Stimulated activated CD4-positive, alpha-beta T cell treated with anti-CD3 and anti-CD28 coated beads, TNF-alpha, amount 100 ng/mL, for 24 hours (primary cell): ENCODE results near the gene ATXN1.

ENCODE experiments used
- DNase-seq, 3 experiments: peaks; one replicate each; pipeline ENCODE4 v3.0.0-alpha.2; 2020; ENCODE audit warnings: low read depth in 3 of 3

Gene ATXN1

DNA sequence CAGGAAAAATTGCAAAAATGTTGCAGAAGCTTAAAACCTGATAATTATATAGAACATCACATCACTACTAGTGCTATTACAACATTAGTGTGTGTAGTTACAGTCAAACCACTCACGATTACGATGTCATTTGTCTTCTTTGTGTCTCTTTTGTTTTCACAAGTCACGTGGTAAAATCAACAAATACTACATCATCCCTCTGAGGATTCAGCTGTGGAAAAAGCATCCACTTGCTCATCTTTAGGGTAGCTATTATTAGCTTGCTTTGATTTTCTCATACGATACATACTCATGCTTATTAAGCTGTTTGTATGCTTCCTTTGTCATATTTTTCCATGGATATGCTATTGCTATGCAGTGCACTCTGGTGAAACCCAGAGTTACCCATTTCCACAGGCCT, 22.2 kb upstream of the ATXN1 start:
- no peak for DNase-seq

DNA sequence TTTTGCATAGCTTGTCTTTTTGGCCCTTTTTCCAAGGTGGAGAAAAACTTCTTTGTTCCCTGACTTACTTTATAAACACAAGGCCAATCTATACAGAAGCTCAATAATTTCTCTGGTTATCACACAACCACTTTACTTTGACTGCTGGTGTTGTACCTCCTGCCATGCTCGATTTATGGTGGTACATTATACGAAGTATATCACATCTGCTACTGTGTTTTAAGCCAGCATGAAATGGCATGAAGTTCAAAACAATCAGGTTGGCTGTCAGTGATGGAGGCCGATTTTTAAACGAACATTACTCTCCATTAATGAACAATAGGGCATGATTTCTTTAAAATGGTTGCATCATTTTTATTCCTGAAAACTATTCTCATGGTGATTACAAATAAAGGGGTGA, 21.0 kb upstream of the ATXN1 start:
- DNase-seq, result no peak

DNA sequence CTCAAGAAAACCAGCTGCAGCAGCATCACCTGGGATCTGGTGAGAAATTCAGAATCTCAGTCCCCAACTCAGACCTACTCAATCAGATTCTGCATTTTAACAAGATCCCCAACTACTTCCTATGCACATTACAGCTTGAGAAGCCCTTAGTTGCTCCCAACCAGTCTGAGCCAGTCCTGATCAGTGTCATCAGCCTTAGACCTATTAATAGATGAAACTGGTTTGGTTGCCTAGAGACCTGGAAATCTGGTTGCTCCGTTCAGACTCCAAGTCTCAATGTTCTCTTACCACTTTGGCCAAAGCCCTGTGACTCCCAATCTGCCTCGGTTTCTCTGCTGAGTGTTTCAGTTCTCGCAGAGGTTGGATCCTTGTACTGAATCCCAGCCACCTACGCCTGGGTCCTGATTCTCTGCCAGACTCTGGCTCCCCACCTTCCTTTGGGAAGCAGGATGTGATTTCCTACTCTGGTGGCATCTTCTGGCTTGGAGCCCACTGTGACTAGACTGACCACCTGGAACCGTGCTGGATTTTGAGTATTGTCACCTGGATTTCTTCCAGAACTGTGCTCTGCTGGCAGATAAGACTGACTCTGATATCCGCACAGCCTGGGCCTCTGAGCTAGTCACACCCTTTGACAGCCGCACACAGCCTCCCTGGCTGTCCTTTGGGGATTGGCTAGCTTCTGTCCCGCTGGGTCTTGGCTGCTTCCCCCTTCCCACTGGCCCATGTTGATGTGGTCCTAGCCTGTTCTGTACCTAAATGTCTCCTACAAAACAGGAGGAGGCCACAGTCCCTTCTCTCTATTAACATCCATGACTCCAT, 20.3 kb upstream of the ATXN1 start:
- no peak for DNase-seq

DNA sequence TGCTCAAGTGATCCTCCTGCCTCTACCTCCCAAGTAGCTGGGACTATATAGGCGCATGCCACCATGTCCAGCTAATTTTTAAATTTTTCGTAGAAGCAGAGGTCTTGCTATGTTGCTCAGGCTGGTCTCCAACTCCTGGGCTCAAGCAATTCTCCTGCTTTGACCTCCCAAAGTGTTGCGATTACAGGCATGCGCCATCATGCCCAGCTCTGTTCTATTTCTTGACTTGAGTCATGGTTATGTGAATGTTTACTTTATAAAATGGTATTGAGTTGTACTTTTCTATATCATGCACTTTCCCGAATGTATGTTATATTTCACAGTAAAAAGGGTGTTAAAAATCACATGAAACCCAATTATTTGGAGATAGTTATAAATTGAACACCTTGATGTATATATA, 17.3 kb upstream of the ATXN1 start:
- no peak for DNase-seq

DNA sequence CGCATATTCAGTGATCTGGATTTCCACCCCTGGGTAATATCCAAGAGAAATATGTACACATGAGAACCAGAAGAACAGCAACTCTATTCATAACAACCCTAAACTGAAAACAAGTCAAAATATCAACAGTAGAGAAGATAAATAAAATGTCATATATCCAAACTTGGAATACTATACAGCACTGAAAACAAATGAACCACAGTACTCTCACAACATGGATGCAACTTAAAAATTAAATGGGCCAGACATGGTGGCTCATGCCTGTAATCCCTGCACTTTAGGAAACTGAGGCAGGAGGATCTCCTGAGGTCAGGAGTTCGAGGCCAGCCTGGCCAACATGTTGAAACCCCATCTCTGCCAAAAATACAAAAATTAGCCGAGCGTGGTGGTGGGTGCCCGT, 16.5 kb upstream of the ATXN1 start:
- DNase-seq, result no peak

DNA sequence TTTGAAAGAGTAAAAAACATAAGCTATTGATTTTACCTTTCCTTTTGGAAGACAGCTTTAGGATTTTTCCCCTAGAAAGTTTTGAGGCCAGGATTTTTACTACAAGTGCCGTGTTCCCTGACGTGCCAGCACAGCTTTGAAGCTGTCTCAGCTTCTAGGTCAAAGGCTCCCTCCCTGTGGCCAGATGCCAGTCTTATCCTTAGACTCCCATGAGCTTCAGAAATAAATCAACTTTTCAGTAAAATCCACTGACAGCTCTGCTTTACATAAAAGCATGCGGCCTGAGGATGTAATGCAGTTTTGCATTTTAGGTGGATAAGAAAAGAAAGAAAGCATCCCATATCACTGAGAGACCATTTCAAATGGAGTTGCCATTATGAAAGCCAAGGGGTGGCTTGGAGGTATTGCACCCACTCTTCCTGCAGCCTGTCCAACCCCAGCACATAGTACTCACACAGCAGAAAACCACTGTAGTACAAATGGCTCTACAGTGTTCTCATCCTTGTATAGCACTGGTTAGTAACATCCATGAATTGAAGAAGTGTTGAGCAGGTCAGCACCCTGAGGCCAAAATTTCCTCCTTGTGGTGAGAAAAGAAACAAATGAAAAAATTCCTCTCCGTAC, 15.2 kb upstream of the ATXN1 start:
- no peak for DNase-seq

DNA sequence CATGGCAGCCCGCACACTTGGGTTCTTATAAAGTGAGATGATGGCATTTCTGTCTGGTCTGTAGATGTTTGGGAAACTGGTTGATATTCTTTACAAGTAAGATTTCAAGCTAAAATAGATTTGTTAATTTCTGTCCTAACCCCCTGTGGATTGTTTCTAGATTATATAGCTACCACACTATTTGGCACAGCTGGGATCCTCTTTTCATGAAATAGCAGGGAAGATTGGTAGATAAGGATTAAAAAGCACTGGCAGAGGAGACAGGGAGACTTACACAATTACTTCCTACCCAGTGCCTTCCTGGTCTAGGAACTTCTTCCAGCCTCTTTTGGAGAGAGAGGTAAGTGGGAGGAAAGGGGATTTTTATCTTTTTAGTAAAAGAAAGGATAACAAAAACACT, 13.2 kb upstream of the ATXN1 start:
- no peak for DNase-seq

DNA sequence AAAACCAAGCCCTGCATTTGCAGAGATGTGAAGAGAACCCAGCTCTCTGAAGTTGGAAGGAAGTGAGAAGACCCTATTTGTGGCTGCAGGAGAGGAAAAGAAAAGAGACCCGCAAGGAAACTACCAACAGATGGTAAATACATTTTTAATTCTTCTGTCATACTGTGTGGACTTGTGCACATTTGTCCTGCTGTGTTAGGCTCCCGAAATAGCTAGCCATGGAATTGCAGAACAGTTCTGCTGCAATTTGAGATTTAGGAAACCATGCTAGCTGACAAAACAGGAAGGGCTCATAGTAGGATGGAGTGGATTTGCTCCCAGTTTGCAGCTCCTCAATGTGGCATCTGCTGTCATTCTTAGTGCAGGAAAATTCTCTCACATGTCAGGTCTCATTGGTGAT, 12.1 kb upstream of the ATXN1 start:
- DNase-seq, result no peak

DNA sequence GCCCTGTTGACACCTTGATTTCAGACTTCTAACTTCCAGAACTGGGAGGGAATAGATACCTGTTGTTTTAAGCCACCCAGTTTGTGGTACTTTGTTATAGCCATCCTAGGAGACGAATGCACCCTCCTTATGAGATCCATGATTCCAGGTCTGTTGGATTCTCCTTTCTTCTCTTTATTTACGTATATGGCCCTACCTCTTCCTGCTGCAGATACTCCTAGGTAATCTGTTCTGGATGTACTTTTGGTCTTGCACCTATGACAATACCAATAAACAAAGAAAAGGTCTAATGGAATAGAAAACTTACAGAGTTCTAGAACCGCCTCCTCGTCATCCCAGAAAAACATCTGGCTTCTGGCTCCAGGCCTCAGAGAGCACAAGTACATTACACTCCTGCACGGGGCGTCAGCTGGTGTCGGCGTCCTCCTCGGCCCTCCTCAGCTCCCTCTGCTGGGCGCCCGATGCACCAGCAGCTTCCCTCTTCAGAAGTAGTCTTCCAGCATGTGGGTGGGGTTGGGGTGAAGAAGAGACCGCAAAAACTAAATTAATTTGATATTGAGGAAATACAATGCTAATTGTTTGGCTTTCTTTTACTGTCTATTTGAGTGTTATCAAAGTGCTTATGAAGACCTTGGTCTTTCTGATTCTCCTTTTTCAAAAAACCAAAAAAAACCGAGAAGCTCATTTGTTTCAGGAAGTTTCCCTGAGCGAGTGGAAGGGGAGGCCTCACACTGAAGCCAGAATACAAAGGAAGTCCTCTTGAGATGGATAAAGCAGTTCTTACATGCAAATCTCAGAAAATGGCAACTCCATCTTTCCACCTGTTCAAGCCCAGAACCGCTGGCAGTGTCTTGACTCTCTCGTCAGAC, 9.7 kb upstream of the ATXN1 start:
- peak in 2 of 3 experiments; percentile 62 to 75 for DNase-seq

DNA sequence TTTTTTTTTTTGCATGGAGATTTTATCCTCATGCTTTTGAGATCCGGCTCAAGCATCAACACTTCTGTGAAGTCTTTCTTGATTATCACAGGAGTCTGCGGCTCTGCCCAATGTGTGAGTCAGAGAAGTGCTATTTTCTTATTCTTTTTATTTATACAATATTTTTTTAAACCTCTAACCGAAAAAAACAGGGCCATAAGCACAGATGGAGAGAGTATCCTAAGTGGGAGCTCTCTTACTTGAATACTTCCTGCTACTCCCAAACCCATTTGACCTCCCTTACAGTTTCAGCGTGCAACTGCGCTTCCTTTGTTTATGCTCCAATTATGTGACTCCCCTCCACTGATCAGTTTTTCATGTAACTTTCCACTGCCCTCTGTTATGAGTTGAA, 8.7 kb upstream of the ATXN1 start:
- DNase-seq, result no peak

DNA sequence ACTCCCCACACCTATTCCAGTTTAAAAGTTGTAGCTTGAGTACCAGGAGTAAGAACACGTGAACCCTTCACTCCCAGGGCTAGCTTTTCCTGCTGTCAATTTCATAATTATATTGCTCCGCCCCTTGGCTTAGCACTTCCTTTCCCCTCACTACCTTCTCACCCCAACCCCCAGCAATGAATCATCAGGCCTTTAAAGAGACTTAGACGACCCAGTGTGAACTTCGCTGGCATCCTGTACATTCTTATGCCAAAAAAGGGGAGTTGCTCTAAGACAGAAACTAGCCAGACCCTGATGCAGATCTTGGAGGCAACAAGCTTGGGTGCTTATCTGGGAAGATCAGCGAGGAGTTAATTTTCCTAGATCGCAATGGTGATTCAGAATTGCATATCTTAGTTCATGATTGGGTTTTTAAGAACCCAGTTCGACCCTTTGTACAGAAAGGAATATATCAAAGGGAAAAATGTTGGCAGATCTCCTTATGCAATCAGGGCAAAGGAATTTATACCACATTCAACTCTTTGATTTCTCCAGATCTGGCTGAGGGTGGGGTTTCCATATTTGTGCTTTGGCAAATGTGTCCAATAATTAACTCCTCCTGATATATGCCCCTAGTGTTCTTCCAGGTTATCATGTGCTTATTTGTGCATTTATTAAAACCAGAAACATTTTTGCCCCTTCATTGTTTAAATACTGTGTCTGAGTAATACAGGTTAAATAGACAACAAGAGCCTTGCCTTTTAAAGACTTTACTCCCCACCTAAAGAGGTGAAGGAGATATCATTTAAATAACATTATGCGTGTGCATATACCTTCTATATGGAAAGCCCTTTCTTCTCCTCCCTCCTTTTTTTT, 8.1 kb upstream of the ATXN1 start:
- DNase-seq, result peak in 2 of 3 experiments; percentile 38 to 41

DNA sequence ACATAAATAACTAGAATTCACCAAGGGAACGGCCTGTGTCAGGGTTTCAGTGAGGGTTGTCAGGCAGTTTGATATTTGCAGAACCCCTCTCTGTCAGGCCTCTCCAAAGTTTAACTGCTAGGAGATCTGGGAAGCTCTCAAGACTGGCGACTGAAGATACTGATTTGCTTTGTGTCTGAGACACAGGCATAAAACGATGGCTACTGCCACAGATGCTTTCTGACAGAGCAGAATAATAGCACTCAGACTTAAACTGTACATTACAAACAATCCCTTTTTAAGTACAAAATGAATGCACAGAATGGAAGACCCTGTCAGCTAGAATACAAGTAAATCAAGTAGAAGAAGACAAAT, 7.2 kb upstream of the ATXN1 start:
- no peak for DNase-seq

DNA sequence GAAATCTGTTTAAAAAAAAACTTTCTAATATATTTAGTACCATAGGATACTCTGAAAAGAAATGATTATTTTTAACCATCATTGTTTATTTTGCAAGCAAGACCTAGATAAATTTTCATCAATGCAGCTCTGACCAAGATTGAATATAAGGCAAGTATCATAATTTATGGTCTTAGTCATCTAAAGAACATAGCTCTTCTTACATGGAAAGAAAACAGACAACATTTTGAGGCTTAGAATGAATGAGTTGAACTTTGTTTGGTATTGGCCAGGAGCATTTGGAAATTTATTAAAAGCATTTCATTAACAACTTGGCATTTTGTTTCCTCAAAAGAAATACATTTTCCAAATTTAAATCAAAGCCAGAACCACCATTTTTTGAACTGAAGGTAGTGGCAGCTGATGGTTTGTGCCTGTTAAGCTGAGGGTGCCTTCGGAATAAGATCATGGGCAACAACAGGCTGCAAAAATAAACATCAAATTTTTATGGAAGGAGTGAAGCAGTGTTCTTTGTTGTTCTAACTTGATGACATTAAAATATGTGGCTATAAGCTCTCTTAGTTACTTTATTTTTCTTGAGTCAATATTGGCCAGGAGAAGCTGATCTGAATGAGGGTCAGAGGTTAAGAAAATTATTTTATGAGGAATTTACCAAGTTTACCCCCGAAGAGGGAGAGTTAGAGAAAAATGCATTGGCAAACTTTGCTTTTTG, 6.7 kb upstream of the ATXN1 start:
- DNase-seq, result no peak

DNA sequence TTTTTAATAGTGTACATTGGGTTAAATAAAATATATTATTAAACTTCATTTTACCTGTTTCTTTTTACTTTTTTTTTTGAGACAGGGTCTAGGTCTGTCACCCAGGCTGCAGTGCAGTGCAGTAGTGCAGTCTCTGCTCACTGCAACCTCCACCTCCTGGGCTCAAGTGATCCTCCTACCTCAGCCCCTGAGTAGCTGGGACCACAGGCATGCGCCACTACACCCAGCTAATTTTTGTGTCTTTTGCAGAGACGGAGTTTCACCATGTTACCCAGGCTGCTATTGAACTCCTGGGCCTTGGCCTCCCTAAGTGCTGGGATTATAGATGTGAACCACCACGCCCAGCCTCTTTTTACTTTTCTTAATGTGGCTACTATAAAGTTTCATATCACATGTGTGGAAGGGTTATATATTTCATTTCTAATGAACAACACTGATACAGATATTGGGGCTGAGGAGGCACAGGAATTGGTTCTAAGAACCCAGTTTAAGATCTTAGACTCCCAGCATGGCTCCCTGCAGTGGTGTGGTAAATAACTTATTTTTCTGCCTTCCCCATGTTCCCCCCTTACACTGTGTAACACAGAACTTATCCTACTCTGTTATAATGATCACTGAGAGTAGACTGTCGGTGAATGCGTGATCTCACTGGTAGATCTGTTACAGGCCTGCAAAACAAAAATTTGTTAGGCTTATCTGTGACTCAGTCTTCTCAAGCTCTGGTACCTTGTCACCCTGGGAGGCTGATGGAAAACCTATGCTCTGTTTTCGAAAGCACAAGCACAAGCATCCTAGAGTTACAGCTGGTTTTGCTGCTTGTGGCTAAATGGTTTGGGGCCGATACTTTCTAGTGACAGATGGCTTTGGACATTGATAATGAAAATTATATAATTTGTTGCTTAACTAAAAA, 5.8 kb upstream of the ATXN1 start:
- no peak for DNase-seq

DNA sequence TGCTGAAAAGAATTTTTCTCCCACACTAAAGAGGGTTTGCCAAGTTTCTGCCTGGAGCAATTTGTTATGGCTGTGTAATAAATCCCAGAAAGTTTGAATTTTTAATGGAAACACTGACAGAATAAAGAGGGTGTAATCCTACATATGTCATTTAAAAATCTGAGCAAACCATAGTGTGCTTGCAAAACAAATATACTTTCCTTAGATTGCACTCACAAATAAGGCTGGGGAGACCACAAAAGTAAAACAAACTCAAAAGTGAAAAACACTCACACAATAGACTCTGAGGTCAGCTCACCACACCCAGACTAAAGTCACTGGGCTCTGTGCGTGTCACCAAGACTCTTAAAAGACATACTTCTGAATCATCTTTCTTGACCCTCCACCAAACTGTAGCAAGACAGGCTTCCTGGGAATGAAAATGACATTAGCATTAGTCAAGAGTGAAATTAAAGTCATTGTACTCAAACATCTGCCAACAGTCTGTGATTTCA, 4.8 kb upstream of the ATXN1 start:
- DNase-seq, result peak in 1 of 3 experiments; percentile 32

DNA sequence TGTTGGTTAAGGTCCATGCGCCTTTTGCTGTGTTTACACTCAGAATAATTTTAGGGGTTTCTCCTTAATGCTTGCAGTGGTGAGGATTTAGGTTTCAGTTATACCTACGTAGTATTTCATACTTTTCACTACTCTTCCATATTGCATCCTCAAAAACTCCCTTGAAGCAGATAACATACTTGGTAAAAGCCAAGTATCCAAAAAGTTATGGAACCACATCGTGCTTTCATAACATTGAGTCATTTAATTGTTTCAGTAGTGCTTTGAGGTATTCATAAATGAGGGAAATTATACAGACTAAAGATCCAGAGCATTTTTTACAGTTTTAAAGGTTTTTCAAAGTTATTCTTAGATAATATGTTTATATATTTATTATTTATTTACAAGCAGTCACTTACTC, 4.0 kb upstream of the ATXN1 start:
- no peak for DNase-seq

DNA sequence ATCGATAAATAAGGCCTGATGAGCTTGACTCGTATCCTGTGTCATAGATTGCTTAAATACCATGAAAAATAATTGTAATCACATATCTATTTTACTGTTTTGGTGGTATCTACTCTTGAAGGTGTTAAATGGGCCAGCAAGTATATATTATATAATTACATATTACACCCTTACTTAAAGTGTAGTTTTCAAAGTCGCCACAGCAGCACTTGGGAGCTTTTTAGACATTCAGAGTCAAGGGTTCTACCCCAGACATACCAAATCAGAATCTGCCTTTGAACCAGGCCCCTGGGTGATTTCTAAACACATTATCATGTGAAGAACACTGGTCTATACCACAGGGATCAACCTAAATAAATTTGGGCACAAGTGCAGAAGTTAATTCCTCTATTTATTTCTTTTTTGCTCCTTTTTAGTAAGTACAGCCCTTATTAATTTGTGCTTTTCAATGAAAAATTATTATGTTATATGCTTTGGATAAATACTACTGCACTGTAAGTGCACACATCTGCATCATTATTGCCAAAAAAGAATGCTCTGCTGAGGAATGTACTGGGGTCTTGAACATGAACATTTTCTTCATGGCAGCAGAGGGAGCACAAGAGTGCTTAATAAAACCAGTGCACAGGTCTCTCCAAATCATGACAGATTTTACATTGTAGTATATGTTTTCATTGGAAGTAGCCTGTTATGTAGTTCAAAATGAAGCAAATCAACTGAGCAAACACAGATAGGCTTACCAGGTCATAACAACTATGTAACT, 3.1 kb upstream of the ATXN1 start:
- no peak for DNase-seq

DNA sequence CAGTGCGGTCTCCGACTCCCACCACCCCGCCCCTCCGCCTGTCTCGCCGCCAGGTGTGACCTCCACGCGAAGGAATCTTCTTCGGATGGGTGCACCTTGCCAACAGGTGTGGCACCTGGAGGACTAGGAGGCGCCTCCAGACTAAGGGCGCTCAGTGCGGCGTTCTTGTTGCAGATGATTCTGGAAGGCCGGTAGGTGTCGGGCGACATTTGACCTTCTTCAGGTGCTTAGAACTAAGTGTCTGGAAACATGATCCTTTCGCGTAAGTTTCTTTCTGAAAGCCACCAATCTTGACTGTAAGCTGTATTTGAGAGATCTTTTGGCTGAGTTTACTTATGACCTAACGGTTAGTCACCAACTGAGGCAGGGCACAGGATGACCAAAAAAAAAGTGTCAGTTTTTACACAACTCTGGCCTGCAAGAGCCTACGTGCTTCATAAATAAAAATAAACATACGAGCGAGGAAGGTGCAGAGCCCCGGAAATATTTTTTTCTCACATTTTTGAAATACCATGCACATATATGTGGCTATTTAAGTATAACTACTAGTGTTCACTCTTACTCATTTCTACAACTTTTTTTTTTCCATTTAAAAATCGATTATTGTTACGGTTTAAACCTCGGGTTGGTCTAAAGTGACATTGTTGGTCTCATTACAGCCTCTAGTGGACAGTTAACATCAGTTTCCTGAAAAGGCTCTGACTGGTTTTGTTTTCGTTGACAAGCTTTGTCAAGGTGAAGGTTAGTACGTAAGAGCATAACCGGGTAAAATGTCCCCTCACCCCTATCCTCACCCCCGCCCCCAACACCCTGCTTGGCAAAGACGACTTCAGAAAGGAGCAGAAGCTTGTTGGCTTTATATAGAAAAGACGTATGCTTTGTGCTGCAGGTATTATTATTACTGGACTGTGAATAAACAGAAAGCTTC, 1.6 kb upstream of the ATXN1 start:
- peak in 2 of 3 experiments; percentile 12 to 44 for DNase-seq
